GM12865 (cell line): ENCODE measurements around the gene PLEKHG3.
"Not testable (repeated sequence)": the region's sequence is repeated elsewhere in the genome, so short reads cannot be mapped to it uniquely, and the experiment has no call there.

ENCODE experiments used
- DNase-seq: peaks from one replicate; pipeline ENCODE4 v3.0.0; 2010; ENCODE audit warnings: low read depth
- H3K4me3 ChIP-seq: 2 replicates; pipeline ENCODE4 v1.5.1; 2011; ENCODE audit warnings: mild to moderate bottlenecking, low read depth, low read length, control low read depth
- TF ChIP-seq, protein P1 (sequence below): IDR thresholded peaks from 2 replicates; pipeline ENCODE4 v1.5.1; 2011; ENCODE audit warnings: low read length, control low read depth, low read depth, inconsistent platforms; ENCODE audit not compliant: insufficient read depth; ENCODE audit errors: missing control alignments

The PLEKHG3 gene

DNA sequence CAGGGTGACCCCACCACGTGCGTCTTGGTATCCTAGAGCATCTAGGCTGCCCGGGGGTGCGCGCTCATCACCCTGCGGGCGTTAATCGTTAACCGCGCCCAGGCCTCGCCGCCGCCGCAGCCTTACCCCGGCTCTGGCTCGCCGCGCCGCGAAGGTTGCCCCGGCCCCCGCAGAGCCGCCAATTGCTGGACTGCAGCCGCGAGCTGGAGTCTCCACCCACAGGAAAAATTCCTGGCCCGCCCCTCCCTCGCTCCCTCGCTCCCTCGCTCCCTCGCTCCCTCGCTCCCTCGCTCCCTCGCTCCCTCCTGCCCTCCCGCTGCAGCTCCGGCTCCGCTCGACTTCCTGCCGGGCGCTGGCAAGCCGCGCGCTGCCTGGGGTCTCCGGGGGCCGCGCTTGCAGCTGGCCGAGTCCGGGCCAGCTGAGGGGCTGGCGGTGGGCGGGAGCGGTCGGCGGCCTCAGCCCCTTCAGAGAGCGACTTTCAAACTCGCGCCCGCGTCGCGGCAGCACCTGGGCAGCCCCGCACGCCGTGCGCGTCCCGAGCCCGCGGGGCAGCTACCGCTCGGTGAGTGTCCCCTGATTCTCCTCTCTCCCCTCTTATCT lies at the start of gene PLEKHG3:
TSS of gene PLEKHG3 (plus strand) at position 282 of the 600 bp plus-strand sequence. CDS start 23,208 bp downstream, outside the sequence.
- TF ChIP-seq, protein P1, sequence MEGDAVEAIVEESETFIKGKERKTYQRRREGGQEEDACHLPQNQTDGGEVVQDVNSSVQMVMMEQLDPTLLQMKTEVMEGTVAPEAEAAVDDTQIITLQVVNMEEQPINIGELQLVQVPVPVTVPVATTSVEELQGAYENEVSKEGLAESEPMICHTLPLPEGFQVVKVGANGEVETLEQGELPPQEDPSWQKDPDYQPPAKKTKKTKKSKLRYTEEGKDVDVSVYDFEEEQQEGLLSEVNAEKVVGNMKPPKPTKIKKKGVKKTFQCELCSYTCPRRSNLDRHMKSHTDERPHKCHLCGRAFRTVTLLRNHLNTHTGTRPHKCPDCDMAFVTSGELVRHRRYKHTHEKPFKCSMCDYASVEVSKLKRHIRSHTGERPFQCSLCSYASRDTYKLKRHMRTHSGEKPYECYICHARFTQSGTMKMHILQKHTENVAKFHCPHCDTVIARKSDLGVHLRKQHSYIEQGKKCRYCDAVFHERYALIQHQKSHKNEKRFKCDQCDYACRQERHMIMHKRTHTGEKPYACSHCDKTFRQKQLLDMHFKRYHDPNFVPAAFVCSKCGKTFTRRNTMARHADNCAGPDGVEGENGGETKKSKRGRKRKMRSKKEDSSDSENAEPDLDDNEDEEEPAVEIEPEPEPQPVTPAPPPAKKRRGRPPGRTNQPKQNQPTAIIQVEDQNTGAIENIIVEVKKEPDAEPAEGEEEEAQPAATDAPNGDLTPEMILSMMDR = no peak
- H3K4me3 ChIP-seq = no peak within 1 kb of the TSS
- no peak for DNase-seq

DNA sequence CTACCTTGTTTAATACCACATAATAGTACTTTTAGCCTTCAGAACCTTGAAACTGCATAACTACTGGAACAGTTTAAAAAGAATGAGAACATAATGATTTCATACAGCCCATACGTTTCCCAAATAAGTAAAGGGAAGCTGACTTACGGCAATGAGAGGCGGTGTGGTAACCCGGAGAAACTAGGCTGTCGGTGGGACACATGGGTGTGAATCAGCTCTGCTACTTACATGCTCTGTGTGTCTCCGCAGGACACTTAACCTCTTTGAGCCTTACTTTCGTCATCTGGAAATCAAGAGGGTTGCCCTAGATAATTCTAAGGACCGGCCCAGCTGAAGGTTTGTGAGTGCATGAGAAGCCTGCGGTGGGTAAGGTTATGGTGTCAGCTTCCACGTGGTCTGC lies 49.3 kb upstream of the PLEKHG3 start:
- no peak for DNase-seq
- TF ChIP-seq, protein P1 = no peak
- H3K4me3 ChIP-seq = no peak overlapping the region

DNA sequence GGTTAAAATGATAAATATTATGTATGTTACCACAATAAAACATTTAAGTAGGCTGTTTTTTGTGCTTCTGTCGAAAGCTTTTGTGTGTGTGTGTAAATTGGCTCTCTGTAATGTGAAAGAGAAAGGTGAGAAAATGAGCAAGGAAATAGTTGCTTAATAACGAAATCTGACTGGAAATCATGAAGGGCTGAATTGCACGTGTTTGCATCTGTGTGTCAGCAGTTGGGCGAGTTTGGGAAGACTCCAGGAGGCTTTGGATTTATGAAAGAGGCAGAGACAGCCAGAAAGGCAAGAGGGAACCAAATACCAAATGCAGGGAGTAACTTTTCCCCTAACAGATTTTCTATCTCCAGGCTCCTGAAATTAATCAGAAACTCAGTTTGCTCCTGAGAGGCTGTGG lies 47.2 kb upstream of the PLEKHG3 start:
- no peak for DNase-seq
- no peak overlapping the region for H3K4me3 ChIP-seq
- TF ChIP-seq, protein P1 = no peak

DNA sequence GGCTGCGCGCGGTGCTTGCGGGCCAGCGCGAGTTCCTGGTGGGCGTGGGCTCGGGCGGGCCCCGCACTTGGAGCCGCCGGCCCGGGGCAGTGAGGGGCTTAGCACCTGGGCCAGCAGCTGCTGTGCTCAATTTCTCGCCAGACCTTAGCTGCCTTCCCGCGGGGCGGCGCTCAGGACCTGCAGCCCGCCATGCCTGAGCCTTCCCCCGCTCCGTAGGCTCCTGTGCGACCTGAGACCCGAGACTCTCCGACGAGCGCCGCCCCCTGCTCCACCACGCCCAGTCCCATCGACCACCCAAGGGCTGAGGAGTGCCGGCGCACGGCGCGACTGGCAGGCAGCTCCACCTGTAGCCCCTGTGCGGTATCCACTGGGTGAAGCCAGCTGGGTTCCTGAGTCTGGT lies 46.0 kb upstream of the PLEKHG3 start:
- no peak overlapping the region for H3K4me3 ChIP-seq
- DNase-seq = no peak
- TF ChIP-seq, protein P1 = no peak

DNA sequence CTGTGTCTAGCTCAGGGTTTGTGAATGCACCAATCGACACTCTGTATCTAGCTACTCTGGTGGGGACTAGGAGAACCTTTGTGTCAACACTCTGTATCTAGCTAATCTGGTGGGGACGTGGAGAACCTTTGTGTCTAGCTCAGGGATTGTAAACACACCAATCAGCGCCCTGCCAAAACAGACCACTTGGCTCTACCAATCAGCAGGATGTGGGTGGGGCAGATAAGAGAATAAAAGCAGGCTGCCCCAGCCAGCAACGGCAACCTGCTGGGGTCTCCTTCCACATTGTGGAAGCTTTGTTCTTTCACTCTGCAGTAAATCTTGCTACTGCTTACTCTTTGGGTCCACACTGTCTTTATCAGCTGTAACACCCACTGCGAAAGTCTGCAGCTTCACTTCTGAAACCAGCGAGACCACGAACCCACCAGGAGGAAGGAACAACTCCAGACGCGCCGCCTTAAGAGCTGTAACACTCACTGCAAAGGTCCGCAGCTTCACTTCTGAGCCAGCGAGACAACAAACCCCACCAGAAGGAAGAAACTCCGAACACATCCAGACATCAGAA lies 45.4 kb upstream of the PLEKHG3 start:
- not testable (repeated sequence) for DNase-seq, H3K4me3 ChIP-seq

DNA sequence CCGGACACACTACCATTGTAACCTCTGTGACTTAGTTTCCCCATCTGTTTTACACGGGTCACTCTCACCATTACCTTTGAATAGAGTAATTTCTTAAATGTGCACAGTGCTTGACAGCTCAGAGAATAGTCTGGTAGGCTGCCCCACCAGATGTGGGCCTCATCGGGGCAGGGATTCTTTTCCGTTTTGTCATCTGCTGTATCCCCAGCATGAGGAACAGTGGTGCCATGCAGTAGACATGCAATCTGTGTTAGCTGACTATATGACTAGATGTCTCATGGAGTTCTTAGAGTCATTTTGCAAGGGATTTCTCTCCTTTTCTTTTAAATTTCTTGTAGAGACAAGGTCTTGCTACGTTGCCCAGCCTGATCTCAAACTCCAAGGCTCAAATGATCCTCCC lies 44.9 kb upstream of the PLEKHG3 start:
- no peak for DNase-seq
- no peak overlapping the region for H3K4me3 ChIP-seq
- TF ChIP-seq, protein P1 = no peak

DNA sequence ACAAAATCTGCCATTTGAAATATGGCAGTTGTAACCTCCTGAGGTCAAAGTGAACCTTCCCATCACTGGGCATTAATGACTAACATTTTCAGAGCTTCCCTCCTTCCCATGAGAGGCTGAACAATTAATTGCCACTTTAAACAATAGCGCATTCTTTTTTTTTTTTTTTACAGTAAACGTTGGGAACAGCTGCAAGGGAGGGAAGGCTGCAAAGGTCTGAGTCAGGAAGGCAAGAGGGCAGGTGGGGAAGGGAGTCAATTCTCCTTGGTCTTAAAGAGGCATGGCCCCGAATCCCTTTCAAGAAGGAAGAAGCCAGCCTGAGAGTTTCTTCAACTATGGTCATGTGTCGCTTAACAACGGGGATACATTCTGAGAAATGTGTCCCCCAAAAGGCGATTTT lies 41.0 kb upstream of the PLEKHG3 start:
- no peak for DNase-seq
- no peak overlapping the region for H3K4me3 ChIP-seq
- TF ChIP-seq, protein P1 = no peak
